ENCODE data around the gene BBS4. TPM values are rescaled to one million over a fixed set of nuclear protein-coding genes. Genes with fewer than 3 reads are reported as not detected.

The BBS4 gene
- total RNA-seq, 4 donors from 2014 or later, result 6.8 to 38.5 (median 22.2) TPM

DNA sequence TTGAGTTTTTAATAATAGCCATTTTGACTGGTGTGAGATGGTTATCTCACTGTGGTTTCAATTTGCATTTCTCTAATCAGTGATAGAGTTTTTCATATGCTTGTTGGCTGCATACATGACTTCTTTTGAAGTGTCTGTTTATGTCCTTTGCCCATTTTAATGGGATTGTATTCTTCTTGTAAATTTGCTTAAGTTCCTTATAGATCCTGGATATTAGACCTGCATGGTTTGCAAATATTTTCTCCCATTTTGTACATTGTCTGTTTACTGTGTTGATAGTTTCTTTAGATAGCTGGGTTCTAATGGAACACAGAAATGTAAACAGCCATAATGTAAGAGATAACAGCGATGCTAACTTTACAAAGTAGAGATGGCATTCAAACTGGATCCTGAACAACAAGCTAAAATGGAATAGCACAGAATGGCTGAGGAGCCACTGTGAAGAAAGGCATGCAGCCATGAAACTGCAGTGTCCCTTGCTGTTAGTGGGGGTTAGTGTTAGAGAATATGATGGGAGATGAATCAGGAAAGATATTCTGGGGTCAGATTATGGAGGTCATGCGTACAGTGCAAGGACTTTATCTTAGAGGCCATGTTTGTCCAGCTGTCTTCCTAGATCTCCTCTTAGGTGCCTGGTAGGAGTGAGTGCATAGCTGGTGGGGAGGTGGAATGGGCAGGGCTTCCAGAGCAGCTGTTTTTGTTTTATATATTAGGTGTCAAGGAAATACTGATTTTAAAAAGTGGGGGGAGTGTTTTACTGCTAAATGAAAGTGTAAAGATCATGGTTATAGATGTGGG is 48.1 kb downstream of the BBS4 start:
- H3K4me1 ChIP-seq, result no peaks in the 10 kb centered on the region
- no peak overlapping the region for H3K27ac ChIP-seq
- no peaks in the 10 kb centered on the region for H3K9me3 ChIP-seq
- intact Hi-C loops (cut with DNase I; ENCODE audit: low total_unique reads), result no loop called here
- no peaks in the 10 kb centered on the region for H3K36me3 ChIP-seq
- H3K27me3 ChIP-seq, result no peaks in the 10 kb centered on the region
- TF ChIP-seq, protein P1, sequence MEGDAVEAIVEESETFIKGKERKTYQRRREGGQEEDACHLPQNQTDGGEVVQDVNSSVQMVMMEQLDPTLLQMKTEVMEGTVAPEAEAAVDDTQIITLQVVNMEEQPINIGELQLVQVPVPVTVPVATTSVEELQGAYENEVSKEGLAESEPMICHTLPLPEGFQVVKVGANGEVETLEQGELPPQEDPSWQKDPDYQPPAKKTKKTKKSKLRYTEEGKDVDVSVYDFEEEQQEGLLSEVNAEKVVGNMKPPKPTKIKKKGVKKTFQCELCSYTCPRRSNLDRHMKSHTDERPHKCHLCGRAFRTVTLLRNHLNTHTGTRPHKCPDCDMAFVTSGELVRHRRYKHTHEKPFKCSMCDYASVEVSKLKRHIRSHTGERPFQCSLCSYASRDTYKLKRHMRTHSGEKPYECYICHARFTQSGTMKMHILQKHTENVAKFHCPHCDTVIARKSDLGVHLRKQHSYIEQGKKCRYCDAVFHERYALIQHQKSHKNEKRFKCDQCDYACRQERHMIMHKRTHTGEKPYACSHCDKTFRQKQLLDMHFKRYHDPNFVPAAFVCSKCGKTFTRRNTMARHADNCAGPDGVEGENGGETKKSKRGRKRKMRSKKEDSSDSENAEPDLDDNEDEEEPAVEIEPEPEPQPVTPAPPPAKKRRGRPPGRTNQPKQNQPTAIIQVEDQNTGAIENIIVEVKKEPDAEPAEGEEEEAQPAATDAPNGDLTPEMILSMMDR (IDR thresholded peaks at IDR 0.05), result no peak
- no peak for TF ChIP-seq POLR2A (IDR thresholded peaks at IDR 0.05)
- no peak overlapping the region for H3K4me3 ChIP-seq
- DNase-seq, result no peak

DNA sequence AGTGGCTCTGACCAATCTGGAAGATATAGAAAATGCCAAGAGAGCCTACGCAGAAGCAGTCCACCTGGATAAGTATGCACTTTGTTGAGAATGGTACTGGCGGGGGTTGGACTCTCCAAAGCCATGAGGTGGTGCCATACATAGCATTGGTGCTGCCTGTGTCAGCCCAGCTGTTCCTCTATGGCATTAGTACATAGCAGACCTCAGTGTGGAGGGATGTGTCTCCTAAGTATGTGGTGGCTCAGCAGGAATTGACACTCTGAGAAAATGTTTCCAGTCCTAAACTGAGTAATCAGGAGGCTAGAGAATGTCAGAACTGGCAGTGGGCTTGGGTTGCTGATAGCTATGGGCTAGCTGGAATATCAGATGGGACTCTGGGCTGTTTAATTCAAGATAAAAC is 49.1 kb downstream of the BBS4 start:
- Histone ChIP-seq H3K36me3 (no peaks in the 10 kb centered on the region), H3K27me3 (no peaks in the 10 kb centered on the region), H3K9me3 (no peaks in the 10 kb centered on the region), H3K27ac (no peak overlapping the region), H3K4me3 (no peak overlapping the region), H3K4me1 (no peaks in the 10 kb centered on the region)
- DNase-seq, result no peak
- intact Hi-C loops (cut with DNase I; ENCODE audit: low total_unique reads), result no loop called here
- no peak for TF ChIP-seq POLR2A (IDR thresholded peaks at IDR 0.05)
- TF ChIP-seq, protein P1 (IDR thresholded peaks at IDR 0.05), result no peak

DNA sequence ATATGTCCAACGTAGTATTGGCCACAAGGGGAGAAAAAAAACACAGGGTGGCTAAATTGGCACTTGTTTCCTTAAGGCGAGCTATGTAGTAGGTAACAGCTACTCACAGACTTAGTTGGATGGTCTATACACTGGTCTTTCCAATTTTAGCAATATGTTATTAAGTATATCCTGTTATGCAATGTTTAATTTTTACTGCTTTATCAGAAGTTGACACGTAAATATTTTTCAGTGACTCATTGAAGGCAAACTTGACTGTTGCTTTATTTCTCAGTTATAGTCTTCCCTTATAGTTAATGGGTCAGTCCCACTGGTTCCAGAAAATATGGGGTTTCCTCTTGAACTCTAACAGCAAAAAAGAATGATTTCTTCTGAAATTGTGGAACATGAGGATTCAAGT is 51.1 kb downstream of the BBS4 start:
- Histone ChIP-seq H3K27ac (no peak overlapping the region), H3K4me1 (no peaks in the 10 kb centered on the region), H3K36me3 (no peaks in the 10 kb centered on the region), H3K27me3 (no peaks in the 10 kb centered on the region), H3K4me3 (no peak overlapping the region), H3K9me3 (no peaks in the 10 kb centered on the region)
- intact Hi-C loops (cut with DNase I; ENCODE audit: low total_unique reads), result no loop called here
- TF ChIP-seq POLR2A (IDR thresholded peaks at IDR 0.05), result no peak
- TF ChIP-seq, protein P1 (IDR thresholded peaks at IDR 0.05), result no peak
- no peak for DNase-seq

DNA sequence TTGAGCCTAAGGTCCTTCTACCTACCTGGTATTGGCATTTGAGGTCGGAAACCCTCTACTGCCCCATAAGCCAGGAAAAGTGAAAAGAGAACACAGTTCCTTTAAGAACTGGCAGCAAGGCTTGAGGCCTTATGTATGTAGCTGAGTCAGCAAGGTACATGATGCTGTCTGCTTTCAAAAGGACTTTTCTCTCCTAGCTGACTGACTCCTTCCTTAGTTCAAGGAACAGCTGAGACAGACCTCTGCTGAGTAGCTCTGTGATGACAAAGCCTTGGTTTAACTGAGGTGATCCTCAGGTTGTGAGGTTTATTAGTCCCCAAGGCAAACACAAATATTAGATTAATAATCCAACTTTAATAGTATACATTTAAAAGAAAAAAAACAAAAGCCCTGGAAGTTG is 51.7 kb downstream of the BBS4 start:
- H3K4me3 ChIP-seq, result no peak overlapping the region
- no peaks in the 10 kb centered on the region for H3K36me3 ChIP-seq
- intact Hi-C loops (cut with DNase I; ENCODE audit: low total_unique reads), result no loop called here
- H3K27ac ChIP-seq, result no peak overlapping the region
- TF ChIP-seq, protein P1 (IDR thresholded peaks at IDR 0.05), result no peak
- TF ChIP-seq POLR2A (IDR thresholded peaks at IDR 0.05), result no peak
- H3K4me1 ChIP-seq, result no peaks in the 10 kb centered on the region
- no peaks in the 10 kb centered on the region for H3K9me3 ChIP-seq
- no peak for DNase-seq
- H3K27me3 ChIP-seq, result no peaks in the 10 kb centered on the region

DNA sequence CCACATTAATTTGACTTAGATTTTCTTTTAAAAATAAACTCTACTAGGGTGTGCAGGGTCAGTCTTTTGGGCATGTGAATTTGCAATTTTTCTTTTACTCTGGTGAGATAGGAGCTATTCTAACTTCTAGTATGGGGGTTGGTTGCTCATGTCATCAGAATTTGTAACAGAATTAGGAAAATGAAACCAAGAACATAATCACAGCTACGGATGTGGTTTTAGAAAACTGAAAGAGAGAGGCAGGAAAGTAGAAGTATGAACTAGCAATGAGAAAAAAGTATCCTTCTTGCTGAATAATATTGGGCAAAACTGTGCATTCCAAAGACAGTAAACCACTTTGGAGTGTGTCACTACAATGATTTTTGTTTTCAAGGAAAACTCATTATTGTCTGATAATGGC is 54.2 kb downstream of the BBS4 start:
- no peak for TF ChIP-seq POLR2A (IDR thresholded peaks at IDR 0.05)
- TF ChIP-seq, protein P1 (IDR thresholded peaks at IDR 0.05), result no peak
- no peaks in the 10 kb centered on the region for H3K27me3 ChIP-seq
- H3K36me3 ChIP-seq, result no peaks in the 10 kb centered on the region
- no peaks in the 10 kb centered on the region for H3K4me1 ChIP-seq
- no peak for DNase-seq
- intact Hi-C loops (cut with DNase I; ENCODE audit: low total_unique reads), result no loop called here
- H3K9me3 ChIP-seq, result no peaks in the 10 kb centered on the region
- no peak overlapping the region for H3K27ac ChIP-seq
- no peak overlapping the region for H3K4me3 ChIP-seq
